Measurements from ENCODE around the gene ERV3-1. TPM values are rescaled to one million over a fixed set of nuclear protein-coding genes. Genes with fewer than 3 reads are reported as not detected.
A peak's percentile ranks its signal among the peaks of the same experiment; 100 is the strongest.

ERV3-1 gene
- total and polyA plus RNA-seq, 9 of the 15 experiments (the other 6 are each of a cell fraction or from before 2014, with no cell fraction given), result 10.2 to 30.0 (median 22.0) TPM

DNA sequence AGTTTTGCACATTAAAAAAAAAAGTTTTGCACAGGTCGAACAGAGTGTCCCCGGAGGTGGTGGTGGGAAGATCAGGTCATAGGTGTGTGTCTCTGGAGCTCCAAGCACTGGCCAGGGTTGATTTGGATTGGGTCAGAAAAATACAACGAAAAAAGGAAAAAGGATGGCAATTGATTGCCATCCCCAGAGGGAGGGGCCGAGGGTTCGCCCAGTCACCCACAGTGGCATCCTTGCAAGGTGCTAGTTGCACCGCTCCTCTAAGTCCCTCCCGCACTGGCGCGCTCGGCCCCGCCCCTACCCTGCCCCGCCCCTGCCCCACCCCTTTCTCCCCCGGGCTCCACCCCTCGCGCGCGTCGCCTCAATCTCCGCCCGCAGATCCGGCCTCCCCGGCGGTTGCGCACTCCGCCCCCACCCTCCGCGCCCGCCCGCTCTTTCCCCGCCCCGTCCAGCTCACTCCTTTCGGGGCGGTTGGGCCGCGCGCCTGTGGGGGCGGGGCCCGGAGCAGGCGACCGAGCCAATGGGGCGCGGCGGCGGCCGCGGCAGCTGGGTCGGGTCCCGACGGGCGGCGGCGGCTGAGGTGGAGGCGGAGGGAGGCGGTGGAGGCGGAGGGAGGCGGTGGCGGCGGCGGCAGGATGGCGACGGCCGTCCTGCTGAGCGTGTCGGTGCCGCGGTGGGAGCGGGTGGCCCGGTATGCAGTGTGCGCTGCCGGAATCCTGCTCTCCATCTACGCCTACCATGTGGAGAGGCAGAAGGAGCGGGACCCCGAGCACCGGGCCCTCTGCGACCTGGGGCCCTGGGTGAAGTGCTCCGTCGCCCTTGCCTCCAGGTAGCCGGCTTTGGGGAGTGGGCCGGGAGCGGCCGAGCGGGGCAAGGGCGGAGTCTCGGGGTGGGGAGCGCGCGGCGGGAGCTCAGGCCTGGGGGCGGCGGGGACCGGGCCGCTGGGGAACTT is 31.5 kb upstream of the ERV3-1 start (continued):
- TF ChIP-seq, protein P1, sequence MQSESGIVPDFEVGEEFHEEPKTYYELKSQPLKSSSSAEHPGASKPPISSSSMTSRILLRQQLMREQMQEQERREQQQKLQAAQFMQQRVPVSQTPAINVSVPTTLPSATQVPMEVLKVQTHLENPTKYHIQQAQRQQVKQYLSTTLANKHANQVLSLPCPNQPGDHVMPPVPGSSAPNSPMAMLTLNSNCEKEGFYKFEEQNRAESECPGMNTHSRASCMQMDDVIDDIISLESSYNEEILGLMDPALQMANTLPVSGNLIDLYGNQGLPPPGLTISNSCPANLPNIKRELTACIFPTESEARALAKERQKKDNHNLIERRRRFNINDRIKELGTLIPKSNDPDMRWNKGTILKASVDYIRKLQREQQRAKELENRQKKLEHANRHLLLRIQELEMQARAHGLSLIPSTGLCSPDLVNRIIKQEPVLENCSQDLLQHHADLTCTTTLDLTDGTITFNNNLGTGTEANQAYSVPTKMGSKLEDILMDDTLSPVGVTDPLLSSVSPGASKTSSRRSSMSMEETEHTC (IDR thresholded peaks at IDR 0.05), result no peak
- TF ChIP-seq RBFOX2 (IDR thresholded peaks at IDR 0.05; ENCODE audit: low read depth, low read length) (peak; percentile 84), PHB (CRISPR knock-in tag; IDR thresholded peaks at IDR 0.05) (no peak), SIN3B (IDR thresholded peaks at IDR 0.05; ENCODE audit: low read depth) (0 out of 2 replicates have a peak, but pooled peaks have one; percentile 34), MAZ (CRISPR knock-in tag; conservative IDR thresholded peaks at IDR 0.05 in 1 of 2, IDR thresholded peaks at IDR 0.05 in 1 of 2) (peak; percentile 44 to 62; a peak in 2 of 4 replicates), ZNF644 (tag; IDR thresholded peaks at IDR 0.05; ENCODE audit: low read depth) (no peak), ZNF764 (CRISPR knock-in tag; IDR thresholded peaks at IDR 0.05; ENCODE audit: low read depth) (no peak), KDM5B (IDR thresholded peaks at IDR 0.05; ENCODE audit: insufficient replicate concordance, low read depth, low read length) (peak; percentile 73), PPARD (CRISPR knock-in tag; IDR thresholded peaks at IDR 0.05) (no peak), SMARCA4 (IDR thresholded peaks at IDR 0.05) (no peak)
- TF ChIP-seq, protein P2, sequence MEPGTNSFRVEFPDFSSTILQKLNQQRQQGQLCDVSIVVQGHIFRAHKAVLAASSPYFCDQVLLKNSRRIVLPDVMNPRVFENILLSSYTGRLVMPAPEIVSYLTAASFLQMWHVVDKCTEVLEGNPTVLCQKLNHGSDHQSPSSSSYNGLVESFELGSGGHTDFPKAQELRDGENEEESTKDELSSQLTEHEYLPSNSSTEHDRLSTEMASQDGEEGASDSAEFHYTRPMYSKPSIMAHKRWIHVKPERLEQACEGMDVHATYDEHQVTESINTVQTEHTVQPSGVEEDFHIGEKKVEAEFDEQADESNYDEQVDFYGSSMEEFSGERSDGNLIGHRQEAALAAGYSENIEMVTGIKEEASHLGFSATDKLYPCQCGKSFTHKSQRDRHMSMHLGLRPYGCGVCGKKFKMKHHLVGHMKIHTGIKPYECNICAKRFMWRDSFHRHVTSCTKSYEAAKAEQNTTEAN (CRISPR knock-in tag; IDR thresholded peaks at IDR 0.05), result no peak
- TF ChIP-seq, protein P3, sequence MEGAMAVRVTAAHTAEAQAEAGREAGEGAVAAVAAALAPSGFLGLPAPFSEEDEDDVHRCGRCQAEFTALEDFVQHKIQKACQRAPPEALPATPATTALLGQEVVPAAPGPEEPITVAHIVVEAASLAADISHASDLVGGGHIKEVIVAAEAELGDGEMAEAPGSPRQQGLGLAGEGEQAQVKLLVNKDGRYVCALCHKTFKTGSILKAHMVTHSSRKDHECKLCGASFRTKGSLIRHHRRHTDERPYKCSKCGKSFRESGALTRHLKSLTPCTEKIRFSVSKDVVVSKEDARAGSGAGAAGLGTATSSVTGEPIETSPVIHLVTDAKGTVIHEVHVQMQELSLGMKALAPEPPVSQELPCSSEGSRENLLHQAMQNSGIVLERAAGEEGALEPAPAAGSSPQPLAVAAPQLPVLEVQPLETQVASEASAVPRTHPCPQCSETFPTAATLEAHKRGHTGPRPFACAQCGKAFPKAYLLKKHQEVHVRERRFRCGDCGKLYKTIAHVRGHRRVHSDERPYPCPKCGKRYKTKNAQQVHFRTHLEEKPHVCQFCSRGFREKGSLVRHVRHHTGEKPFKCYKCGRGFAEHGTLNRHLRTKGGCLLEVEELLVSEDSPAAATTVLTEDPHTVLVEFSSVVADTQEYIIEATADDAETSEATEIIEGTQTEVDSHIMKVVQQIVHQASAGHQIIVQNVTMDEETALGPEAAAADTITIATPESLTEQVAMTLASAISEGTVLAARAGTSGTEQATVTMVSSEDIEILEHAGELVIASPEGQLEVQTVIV (CRISPR knock-in tag; IDR thresholded peaks at IDR 0.05; ENCODE audit: borderline replicate concordance), result no peak
- TF ChIP-seq, protein P4, sequence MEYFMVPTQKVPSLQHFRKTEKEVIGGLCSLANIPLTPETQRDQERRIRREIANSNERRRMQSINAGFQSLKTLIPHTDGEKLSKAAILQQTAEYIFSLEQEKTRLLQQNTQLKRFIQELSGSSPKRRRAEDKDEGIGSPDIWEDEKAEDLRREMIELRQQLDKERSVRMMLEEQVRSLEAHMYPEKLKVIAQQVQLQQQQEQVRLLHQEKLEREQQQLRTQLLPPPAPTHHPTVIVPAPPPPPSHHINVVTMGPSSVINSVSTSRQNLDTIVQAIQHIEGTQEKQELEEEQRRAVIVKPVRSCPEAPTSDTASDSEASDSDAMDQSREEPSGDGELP (CRISPR knock-in tag; IDR thresholded peaks at IDR 0.05; ENCODE audit: borderline replicate concordance), result 0 out of 2 replicates have a peak, but pooled peaks have one; percentile 29
- TF ChIP-seq, protein P5, sequence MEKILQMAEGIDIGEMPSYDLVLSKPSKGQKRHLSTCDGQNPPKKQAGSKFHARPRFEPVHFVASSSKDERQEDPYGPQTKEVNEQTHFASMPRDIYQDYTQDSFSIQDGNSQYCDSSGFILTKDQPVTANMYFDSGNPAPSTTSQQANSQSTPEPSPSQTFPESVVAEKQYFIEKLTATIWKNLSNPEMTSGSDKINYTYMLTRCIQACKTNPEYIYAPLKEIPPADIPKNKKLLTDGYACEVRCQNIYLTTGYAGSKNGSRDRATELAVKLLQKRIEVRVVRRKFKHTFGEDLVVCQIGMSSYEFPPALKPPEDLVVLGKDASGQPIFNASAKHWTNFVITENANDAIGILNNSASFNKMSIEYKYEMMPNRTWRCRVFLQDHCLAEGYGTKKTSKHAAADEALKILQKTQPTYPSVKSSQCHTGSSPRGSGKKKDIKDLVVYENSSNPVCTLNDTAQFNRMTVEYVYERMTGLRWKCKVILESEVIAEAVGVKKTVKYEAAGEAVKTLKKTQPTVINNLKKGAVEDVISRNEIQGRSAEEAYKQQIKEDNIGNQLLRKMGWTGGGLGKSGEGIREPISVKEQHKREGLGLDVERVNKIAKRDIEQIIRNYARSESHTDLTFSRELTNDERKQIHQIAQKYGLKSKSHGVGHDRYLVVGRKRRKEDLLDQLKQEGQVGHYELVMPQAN (IDR thresholded peaks at IDR 0.05; ENCODE audit: borderline replicate concordance), result no peak
- TF ChIP-seq, protein P6, sequence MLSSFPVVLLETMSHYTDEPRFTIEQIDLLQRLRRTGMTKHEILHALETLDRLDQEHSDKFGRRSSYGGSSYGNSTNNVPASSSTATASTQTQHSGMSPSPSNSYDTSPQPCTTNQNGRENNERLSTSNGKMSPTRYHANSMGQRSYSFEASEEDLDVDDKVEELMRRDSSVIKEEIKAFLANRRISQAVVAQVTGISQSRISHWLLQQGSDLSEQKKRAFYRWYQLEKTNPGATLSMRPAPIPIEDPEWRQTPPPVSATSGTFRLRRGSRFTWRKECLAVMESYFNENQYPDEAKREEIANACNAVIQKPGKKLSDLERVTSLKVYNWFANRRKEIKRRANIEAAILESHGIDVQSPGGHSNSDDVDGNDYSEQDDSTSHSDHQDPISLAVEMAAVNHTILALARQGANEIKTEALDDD (IDR thresholded peaks at IDR 0.05), result no peak
- TF ChIP-seq, protein P7, sequence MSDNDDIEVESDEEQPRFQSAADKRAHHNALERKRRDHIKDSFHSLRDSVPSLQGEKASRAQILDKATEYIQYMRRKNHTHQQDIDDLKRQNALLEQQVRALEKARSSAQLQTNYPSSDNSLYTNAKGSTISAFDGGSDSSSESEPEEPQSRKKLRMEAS (CRISPR knock-in tag; IDR thresholded peaks at IDR 0.05), result no peak

Data from K562 (cell line).